ENCODE data around the gene KCNC2.

The KCNC2 gene

DNA sequence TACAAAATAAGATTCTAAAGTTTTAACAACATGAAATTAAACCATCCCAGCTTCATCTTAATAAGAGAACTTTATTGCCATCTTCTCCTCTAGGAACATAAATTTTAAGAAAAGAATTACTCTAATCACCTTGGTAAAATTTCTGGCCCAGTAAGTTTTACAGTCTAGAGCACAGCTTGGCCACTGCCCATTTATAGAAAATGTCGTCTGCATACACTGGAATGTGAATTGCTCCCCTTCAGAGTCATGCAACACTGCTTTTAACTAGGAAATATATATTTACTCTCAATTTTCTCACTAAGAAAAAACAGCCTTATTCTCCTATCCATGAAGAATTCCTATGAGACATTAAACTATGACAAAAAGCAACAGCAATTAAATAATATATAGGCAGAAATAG lies 48.2 kb downstream of the KCNC2 start:
- Histone ChIP-seq H3K36me3 (ENCODE audit: insufficient read depth, insufficient read length, low read length) (no peaks in the 10 kb centered on the region), H3K27me3 (ENCODE audit: insufficient read depth, insufficient read length) (no peaks in the 10 kb centered on the region), H3K4me1 (ENCODE audit: insufficient read depth, insufficient read length) (no peaks in the 10 kb centered on the region), H3K4me3 (ENCODE audit: insufficient read length, low read depth) (no peak overlapping the region), H3K9ac (ENCODE audit: insufficient read length, low read depth) (no peak overlapping the region), H3K9me3 (ENCODE audit: insufficient read depth, low read length) (no peaks in the 10 kb centered on the region)
- no peak for DNase-seq (ENCODE audit: low read depth, low spot score)
- TF ChIP-seq YY1 (IDR thresholded peaks at IDR 0.05; ENCODE audit: insufficient read depth, insufficient read length) (no peak), ZNF274 (IDR thresholded peaks at IDR 0.05; ENCODE audit: low read depth, low read length) (no peak), SUZ12 (IDR thresholded peaks at IDR 0.05; ENCODE audit: extremely low read depth, insufficient read depth, insufficient read length) (no peak)

DNA sequence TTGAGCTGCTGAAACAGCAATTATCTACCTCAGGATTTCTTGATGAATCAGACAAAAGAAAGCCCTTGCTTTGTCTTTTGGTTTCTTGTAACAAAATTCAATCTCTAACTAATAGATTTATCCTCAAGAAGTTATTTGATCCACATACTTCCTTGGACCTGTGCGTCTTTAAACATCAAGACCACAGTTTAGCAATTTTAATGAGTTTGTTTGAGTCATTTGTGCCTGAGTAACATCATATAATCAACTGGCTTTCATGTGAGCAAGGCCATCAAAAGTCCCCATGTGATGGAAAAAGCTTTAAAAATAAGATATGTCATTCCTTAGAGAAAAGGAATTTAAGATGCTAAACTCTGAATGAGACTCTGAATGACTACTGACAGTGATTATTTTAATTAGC lies 52.3 kb downstream of the KCNC2 start:
- H3K36me3 ChIP-seq (ENCODE audit: insufficient read depth, insufficient read length, low read length): no peaks in the 10 kb centered on the region
- no peak for DNase-seq (ENCODE audit: low read depth, low spot score)
- H3K9me3 ChIP-seq (ENCODE audit: insufficient read depth, low read length): no peaks in the 10 kb centered on the region
- no peak overlapping the region for H3K9ac ChIP-seq (ENCODE audit: insufficient read length, low read depth)
- no peaks in the 10 kb centered on the region for H3K27me3 ChIP-seq (ENCODE audit: insufficient read depth, insufficient read length)
- H3K4me1 ChIP-seq (ENCODE audit: insufficient read depth, insufficient read length): no peaks in the 10 kb centered on the region
- H3K4me3 ChIP-seq (ENCODE audit: insufficient read length, low read depth): no peak overlapping the region
- TF ChIP-seq ZNF274 (IDR thresholded peaks at IDR 0.05; ENCODE audit: low read depth, low read length) (no peak), YY1 (IDR thresholded peaks at IDR 0.05; ENCODE audit: insufficient read depth, insufficient read length) (no peak)

DNA sequence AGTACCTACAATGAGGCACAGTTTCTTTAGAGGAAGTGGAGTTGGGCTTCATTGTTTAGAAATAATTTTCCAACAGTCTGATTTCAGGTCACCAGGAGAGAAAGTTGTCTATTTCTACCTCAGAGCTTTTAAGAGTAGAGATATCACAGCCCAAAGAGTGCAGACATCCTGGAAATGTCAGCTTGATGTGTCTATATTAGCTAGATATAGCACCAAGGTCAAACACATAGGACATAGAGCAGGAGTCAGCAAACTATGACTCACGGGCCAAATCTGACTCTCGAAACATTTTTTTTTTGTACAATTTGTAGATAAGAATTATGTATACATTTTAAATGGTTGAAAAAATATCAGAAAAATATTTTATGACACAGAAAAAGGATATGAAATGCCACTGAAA lies 53.7 kb downstream of the KCNC2 start:
- DNase-seq (ENCODE audit: low read depth, low spot score): no peak
- H3K4me1 ChIP-seq (ENCODE audit: insufficient read depth, insufficient read length): no peaks in the 10 kb centered on the region
- no peaks in the 10 kb centered on the region for H3K36me3 ChIP-seq (ENCODE audit: insufficient read depth, insufficient read length, low read length)

DNA sequence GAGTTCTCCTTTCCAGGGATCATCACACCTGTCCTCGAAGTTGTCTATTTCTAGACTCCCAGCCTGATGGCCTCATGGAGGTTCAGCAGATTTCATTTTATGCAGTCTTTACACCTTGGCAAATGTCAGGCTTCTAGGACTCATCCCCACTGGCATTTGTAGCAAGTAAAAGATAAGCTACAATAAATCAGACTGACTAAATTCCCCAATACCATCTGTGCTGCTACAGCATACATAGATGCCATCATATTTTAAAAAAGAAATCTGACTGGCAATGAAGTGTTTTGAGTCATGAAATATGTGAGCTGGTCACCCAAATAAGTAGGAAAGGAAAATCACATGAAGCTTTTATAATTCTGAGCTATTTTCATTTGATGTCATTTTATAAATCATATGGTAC lies 55.3 kb downstream of the KCNC2 start:
- Histone ChIP-seq H3K4me3 (ENCODE audit: insufficient read length, low read depth) (no peak overlapping the region), H3K9ac (ENCODE audit: insufficient read length, low read depth) (no peak overlapping the region), H3K4me1 (ENCODE audit: insufficient read depth, insufficient read length) (no peaks in the 10 kb centered on the region), H3K36me3 (ENCODE audit: insufficient read depth, insufficient read length, low read length) (no peaks in the 10 kb centered on the region), H3K27me3 (ENCODE audit: insufficient read depth, insufficient read length) (no peaks in the 10 kb centered on the region), H3K9me3 (ENCODE audit: insufficient read depth, low read length) (no peaks in the 10 kb centered on the region)
- TF ChIP-seq YY1 (IDR thresholded peaks at IDR 0.05; ENCODE audit: insufficient read depth, insufficient read length): no peak
- no peak for TF ChIP-seq ZNF274 (IDR thresholded peaks at IDR 0.05; ENCODE audit: low read depth, low read length)
- no peak for TF ChIP-seq SUZ12 (IDR thresholded peaks at IDR 0.05; ENCODE audit: extremely low read depth, insufficient read depth, insufficient read length)
- DNase-seq (ENCODE audit: low read depth, low spot score): no peak

More for the DNA sequence above, 53.7 kb downstream of the KCNC2 start:
- Histone ChIP-seq H3K9ac (ENCODE audit: insufficient read length, low read depth) (no peak overlapping the region), H3K27me3 (ENCODE audit: insufficient read depth, insufficient read length) (no peaks in the 10 kb centered on the region), H3K9me3 (ENCODE audit: insufficient read depth, low read length) (no peaks in the 10 kb centered on the region), H3K4me3 (ENCODE audit: insufficient read length, low read depth) (no peak overlapping the region)
- TF ChIP-seq ZNF274 (IDR thresholded peaks at IDR 0.05; ENCODE audit: low read depth, low read length) (no peak), SUZ12 (IDR thresholded peaks at IDR 0.05; ENCODE audit: extremely low read depth, insufficient read depth, insufficient read length) (no peak), YY1 (IDR thresholded peaks at IDR 0.05; ENCODE audit: insufficient read depth, insufficient read length) (no peak)

DNA sequence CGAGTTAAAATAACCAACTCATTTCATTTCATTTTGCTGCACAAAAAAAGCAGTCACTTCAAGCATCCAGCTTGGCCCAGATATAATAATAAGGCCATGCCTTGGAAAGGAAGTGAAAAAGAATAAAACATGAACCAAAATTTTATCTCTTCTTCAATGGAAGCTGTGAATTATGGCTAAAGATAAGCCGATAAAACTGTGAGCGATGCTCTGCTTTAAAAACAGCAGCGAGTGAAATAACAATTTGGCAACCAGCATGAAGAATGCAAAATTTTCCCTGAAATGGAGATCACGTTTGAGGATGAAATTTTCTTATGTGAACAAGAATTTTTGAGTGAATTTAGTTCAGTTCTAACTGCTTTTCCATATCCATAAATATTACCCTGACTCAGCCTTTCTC lies 70.4 kb downstream of the KCNC2 start:
- no peak for TF ChIP-seq YY1 (IDR thresholded peaks at IDR 0.05; ENCODE audit: insufficient read depth, insufficient read length)
- no peak for TF ChIP-seq ZNF274 (IDR thresholded peaks at IDR 0.05; ENCODE audit: low read depth, low read length)
- TF ChIP-seq SUZ12 (IDR thresholded peaks at IDR 0.05; ENCODE audit: extremely low read depth, insufficient read depth, insufficient read length): no peak
- Histone ChIP-seq H3K9me3 (ENCODE audit: insufficient read depth, low read length) (no peaks in the 10 kb centered on the region), H3K9ac (ENCODE audit: insufficient read length, low read depth) (no peak overlapping the region), H3K4me1 (ENCODE audit: insufficient read depth, insufficient read length) (no peaks in the 10 kb centered on the region), H3K27me3 (ENCODE audit: insufficient read depth, insufficient read length) (no peaks in the 10 kb centered on the region), H3K4me3 (ENCODE audit: insufficient read length, low read depth) (no peak overlapping the region), H3K36me3 (ENCODE audit: insufficient read depth, insufficient read length, low read length) (no peaks in the 10 kb centered on the region)
- no peak for DNase-seq (ENCODE audit: low read depth, low spot score)

DNA sequence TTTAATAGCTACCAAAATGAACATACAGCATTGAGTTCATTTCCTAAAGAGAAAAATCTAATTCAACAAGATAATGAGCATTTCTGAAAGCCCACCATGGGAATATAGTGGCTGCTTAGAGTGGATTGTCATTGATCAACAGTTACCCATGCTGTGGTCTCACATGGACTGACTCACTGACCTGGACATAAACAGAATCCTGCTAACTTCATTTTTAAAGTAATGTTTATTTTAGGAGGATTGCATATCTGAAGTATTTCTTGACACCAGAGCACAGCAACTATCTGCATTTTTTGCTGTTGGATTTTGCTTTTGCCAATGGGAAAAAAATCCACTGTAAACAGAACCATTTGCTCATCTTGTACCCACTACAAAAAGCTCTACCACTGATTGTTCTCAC lies 71.7 kb downstream of the KCNC2 start:
- no peaks in the 10 kb centered on the region for H3K27me3 ChIP-seq (ENCODE audit: insufficient read depth, insufficient read length)
- no peaks in the 10 kb centered on the region for H3K36me3 ChIP-seq (ENCODE audit: insufficient read depth, insufficient read length, low read length)
- no peaks in the 10 kb centered on the region for H3K9me3 ChIP-seq (ENCODE audit: insufficient read depth, low read length)
- DNase-seq (ENCODE audit: low read depth, low spot score): no peak
- H3K4me3 ChIP-seq (ENCODE audit: insufficient read length, low read depth): no peak overlapping the region
- TF ChIP-seq YY1 (IDR thresholded peaks at IDR 0.05; ENCODE audit: insufficient read depth, insufficient read length): no peak
- no peak for TF ChIP-seq ZNF274 (IDR thresholded peaks at IDR 0.05; ENCODE audit: low read depth, low read length)
- no peak for TF ChIP-seq SUZ12 (IDR thresholded peaks at IDR 0.05; ENCODE audit: extremely low read depth, insufficient read depth, insufficient read length)
- no peaks in the 10 kb centered on the region for H3K4me1 ChIP-seq (ENCODE audit: insufficient read depth, insufficient read length)
- H3K9ac ChIP-seq (ENCODE audit: insufficient read length, low read depth): no peak overlapping the region

DNA sequence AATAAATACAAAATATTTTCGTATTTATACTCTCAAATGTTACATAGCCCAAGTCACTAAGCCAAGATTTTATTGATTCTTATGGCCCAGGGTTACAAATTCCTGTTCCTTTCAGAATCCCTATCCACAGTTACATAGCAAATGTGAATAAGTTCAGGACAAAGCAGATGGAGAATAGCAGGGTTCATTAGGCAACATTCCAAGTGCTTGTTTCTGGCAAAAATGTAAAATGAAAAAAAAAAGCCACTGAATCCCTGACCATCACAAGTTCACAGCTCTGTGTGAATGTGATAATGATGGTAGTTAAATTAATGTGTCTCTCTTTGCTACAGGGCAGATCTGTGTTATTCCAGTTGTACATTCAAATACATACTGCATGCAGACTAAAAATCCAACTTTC lies 74.6 kb downstream of the KCNC2 start:
- Histone ChIP-seq H3K4me1 (ENCODE audit: insufficient read depth, insufficient read length) (no peaks in the 10 kb centered on the region), H3K27me3 (ENCODE audit: insufficient read depth, insufficient read length) (no peaks in the 10 kb centered on the region), H3K9me3 (ENCODE audit: insufficient read depth, low read length) (no peaks in the 10 kb centered on the region), H3K36me3 (ENCODE audit: insufficient read depth, insufficient read length, low read length) (no peaks in the 10 kb centered on the region), H3K9ac (ENCODE audit: insufficient read length, low read depth) (no peak overlapping the region), H3K4me3 (ENCODE audit: insufficient read length, low read depth) (no peak overlapping the region)
- DNase-seq (ENCODE audit: low read depth, low spot score): no peak
- TF ChIP-seq YY1 (IDR thresholded peaks at IDR 0.05; ENCODE audit: insufficient read depth, insufficient read length) (no peak), ZNF274 (IDR thresholded peaks at IDR 0.05; ENCODE audit: low read depth, low read length) (no peak)

DNA sequence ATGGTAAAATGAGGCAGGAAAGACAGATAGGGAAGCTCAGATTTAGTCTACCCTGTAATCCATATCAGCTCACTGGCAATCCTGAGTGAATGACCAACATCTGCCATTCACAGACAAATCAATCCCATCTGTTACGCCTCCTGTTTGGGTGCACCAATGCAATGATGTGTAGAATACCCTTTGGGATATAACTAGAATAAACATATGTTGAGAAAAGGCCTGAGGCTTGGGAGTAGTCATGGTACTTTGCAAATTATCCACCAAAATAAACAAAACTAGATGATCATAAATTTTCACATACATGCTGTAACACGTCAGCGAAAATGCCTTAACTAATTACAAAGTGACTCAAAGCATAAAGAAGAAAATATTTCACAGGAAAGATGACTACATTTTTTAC lies 78.8 kb downstream of the KCNC2 start:
- H3K36me3 ChIP-seq (ENCODE audit: insufficient read depth, insufficient read length, low read length): no peaks in the 10 kb centered on the region
- H3K9me3 ChIP-seq (ENCODE audit: insufficient read depth, low read length): no peaks in the 10 kb centered on the region
- H3K4me3 ChIP-seq (ENCODE audit: insufficient read length, low read depth): no peak overlapping the region
- no peak overlapping the region for H3K9ac ChIP-seq (ENCODE audit: insufficient read length, low read depth)
- no peak for TF ChIP-seq YY1 (IDR thresholded peaks at IDR 0.05; ENCODE audit: insufficient read depth, insufficient read length)
- TF ChIP-seq ZNF274 (IDR thresholded peaks at IDR 0.05; ENCODE audit: low read depth, low read length): no peak
- no peak for TF ChIP-seq SUZ12 (IDR thresholded peaks at IDR 0.05; ENCODE audit: extremely low read depth, insufficient read depth, insufficient read length)
- H3K4me1 ChIP-seq (ENCODE audit: insufficient read depth, insufficient read length): no peaks in the 10 kb centered on the region
- no peaks in the 10 kb centered on the region for H3K27me3 ChIP-seq (ENCODE audit: insufficient read depth, insufficient read length)
- DNase-seq (ENCODE audit: low read depth, low spot score): no peak
